AG09309 (cell line): ENCODE results near the gene RBBP8NL.

Source experiments
- DNase-seq: peaks from one replicate; pipeline ENCODE4 v3.0.0-alpha.2; 2010; ENCODE audit warnings: low read depth
- H3K4me3 ChIP-seq: 2 replicates; pipeline ENCODE4 v1.5.1; 2011; ENCODE audit warnings: mild to moderate bottlenecking, low read depth, low read length, moderate library complexity; ENCODE audit not compliant: control insufficient read depth
- CTCF ChIP-seq: IDR thresholded peaks from 2 replicates; pipeline ENCODE4 v1.5.1; 2011; ENCODE audit warnings: mild to moderate bottlenecking, low read depth, low read length, inconsistent platforms; ENCODE audit not compliant: insufficient read depth, control insufficient read depth; ENCODE audit errors: missing control alignments

RBBP8NL gene

GRCh38 chr20:62416651-62417637, 10.4 kb downstream of the RBBP8NL start:
- TF ChIP-seq CTCF = no peak
- H3K4me3 ChIP-seq = no peak overlapping the region
- no peak for DNase-seq

GRCh38 chr20:62415354-62416111, 11.8 kb downstream of the RBBP8NL start:
- no peak overlapping the region for H3K4me3 ChIP-seq
- DNase-seq = no peak
- no peak for TF ChIP-seq CTCF

- no peak for DNase-seq
- peak; percentile 18 for TF ChIP-seq CTCF
- no peak overlapping the region for H3K4me3 ChIP-seq
Measured at GRCh38 chr20:62413896-62414481, 13.3 kb downstream of the RBBP8NL start.

GRCh38 chr20:62413025-62413570, 14.2 kb downstream of the RBBP8NL start:
- TF ChIP-seq CTCF = no peak
- DNase-seq = no peak
- no peak overlapping the region for H3K4me3 ChIP-seq

- no peak for DNase-seq
- H3K4me3 ChIP-seq = no peak overlapping the region
- TF ChIP-seq CTCF = no peak
Measured at GRCh38 chr20:62412194-62413024, 14.9 kb downstream of the RBBP8NL start.
